Stimulated activated CD4-positive, alpha-beta T cell treated with anti-CD3 and anti-CD28 coated beads, Interleukin-15, amount 100 ng/mL, for 48 hours (primary cell): ENCODE results near the gene YTHDC2.

Experiments
- DNase-seq, 2 donors: peaks; one replicate each; pipeline ENCODE4 v3.0.0-alpha.2; 2020; ENCODE audit warnings: low read depth in 2 of 2

The YTHDC2 gene

DNA sequence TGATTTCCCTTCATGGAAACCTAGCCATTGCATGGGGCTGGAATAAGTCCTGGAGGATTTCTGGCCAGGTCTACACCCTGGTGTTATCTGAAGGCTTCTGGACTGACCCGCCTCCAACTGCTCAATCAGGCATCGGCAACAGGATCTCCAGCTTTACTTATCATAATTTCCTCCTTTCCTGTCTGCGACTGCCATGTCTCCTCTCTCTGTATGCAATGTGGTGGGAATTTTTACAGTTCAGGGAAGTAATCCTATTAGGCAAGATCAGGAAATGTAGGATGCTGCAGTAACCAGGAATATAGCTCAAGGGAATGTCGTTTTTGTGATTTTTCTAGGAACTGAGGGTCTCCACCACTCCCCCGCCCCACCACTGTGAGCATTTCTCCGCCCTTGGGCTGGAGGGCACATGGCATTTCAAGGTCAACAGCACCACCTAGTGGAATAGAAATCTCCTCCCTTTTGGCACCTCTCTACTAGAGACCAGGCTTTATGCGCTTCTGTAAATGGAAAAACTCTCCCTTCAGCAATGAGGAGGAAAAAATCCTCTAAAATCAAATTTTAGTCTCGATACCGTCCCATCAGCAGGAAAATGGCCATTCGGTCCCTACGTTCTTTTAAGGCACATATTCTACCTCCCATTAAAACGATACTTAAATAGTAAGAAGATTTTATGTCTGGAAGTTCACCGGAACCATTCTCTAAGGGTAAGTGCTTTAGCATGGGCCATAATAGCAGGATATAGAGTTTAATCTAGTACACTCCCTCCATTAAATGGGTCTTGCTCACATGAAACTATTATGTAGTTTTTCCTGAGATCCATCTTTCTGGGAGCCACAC is 93.0 kb downstream of the YTHDC2 start:
- peak in 1 of 2 donors; percentile 11 for DNase-seq

DNA sequence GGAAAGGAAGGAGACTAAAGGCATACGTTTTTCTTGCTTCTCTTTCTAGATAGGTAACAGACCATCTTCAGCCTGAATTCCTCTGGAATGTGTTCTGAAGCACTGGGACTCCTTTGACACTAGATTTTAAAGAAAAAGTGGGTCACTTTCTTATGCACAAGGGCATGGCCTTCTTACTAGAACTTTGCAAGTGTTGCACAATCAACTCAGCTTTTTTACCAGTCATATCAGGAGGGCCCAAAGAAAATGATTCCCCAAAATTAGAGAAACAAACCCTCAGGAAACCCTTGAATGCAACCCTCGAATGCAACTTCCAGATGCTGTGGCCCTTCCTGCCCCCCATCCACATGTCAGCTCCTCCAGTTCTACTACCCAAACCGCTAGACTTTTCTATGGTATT is 93.9 kb downstream of the YTHDC2 start:
- no peak for DNase-seq

DNA sequence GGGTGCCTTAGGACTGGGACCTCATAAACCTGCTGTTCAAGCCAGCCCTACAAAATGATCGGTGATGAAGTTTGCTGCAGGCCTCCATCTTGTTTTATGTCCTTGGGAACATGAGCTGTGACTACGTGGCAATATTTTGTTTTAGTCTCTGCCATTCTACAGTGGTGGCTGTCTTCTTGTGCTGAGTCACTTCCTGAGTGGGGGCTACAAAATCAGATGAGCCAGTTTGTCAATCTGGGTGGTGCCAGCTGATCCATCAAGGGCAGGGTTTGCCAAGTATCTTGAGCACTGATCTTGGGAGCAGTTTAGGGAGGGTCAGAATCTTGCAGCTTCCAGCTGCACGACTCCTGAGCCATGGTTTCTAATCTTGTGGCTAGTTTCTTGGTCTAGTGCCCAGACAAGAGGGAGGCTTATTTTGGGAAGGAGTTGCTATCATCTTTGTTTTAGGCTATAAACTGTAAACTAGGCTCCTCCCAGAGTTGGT is 94.7 kb downstream of the YTHDC2 start:
- no peak for DNase-seq

DNA sequence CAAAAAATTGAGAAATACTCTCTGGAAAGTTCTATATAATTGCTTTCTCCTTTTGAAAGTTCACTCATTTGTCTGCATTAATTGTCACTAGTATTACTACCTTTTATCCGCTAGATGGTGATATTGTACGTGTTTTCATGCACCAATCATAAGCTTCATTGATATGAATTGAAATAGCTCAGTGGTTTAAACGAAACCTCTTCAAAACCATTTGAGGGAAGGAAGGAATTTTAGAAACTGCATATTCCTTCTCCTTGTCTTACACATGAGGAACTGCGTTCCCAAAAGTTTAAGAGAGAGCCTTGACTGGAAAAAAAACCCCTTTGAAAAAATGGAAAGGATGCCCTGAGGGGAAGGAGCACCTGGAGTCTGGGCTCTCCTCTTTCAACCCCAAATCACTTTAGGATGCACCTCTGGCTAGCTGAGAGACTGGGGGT is 98.6 kb downstream of the YTHDC2 start:
- DNase-seq = no peak

DNA sequence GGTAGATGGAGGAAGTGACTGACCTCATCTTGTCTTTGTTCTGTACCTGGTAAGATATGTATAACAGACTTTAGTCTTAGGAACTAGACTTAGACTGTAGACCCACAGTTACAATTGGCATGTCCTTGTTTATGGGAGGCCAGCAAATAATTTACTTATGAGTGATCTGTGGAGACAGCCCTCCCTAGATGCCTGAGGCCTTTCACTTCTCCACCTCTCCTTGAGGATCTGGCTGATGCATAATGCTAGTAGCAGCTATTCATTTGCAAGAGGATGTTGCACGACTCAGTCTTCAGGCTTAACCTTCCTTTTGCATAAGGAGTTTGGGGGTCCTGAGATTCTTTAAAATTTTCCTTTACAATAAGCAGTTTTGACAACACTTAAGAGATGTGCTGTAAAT is 100.7 kb downstream of the YTHDC2 start:
- DNase-seq = no peak

DNA sequence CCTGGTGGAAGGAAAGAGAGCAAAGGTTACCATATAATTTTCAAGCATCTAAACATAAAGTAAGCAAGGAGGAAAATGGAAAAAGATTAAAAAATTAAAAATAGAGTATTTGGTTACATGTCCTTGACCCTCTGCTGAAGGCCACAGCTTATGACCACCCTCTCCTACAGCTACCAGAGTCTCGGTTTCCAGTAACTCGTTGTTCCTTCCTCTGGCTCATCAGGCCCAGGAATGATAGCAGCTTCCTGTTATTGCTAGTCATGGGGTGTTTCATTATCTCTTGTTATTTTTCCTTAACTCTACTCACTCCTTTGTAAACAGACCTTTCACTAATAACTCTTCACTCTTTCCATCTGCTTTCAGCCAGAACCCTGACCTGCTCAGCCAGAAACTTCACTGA is 102.2 kb downstream of the YTHDC2 start:
- DNase-seq = no peak

DNA sequence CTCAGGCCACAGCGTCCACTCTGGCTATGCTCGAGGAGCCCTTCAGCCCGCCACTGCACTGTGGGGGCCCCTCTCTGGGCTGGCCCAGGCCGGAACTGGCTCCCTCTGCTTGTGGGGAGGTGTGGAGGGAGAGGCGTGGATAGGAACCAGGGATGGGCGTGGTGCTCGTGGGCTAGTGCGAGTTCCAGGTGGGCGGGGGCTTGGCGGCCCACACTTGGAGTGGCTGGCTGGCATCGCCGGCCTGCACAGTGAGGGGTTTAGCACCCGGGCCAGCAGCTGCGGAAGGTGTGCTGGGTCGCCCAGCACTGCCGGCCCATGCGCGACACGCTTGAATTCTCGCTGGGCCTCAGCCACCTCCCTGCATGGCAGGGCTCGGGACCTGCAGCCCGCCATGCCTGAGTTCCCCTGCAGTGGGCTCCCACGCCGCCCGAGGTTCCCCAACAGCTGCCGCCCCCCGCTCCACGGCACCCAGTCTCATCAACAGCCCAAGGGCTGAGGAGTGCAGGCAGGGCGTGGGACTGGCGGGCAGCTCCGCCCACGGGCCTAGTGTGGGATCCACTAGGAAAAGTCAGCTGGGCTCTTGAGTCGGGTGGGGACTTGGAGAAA is 103.8 kb downstream of the YTHDC2 start:
- DNase-seq = no peak

DNA sequence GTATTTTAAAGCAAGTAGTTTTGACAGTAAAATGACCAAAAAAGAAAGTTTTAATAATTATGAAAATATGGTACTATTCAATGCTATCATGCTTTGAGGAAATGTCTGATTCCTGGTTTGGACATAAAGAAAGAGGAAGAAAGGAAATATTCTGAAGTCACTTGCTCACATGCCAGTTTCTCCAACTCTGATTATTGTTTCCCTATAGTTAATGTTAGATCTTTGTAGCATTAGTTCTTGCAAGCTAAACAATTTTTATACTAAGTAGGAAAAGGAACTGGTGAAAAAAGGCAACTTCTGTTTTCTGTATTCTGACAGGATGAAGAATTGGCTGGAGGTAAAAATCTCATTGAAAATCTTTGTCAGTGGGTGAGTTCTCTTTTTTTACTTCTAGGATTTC is 119.5 kb downstream of the YTHDC2 start:
- no peak for DNase-seq

DNA sequence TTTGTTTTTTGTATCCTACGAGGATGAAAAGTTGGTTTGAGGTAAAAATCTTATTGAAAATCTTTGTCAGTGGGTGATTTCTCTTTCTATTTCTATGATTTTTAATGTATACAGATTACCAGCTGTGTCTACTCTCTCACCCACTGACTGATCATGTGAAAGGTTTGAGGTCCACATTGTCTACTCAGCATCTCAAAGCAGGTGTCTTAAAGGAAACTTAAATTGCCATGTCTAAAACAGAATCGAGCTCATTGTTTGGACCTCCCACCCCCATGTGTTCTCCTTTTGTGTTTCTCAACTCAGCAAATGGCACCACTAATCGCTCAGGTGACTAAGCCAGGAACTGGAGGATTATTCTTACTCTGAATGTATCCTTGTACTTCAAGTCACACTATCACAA is 121.5 kb downstream of the YTHDC2 start:
- DNase-seq = no peak

DNA sequence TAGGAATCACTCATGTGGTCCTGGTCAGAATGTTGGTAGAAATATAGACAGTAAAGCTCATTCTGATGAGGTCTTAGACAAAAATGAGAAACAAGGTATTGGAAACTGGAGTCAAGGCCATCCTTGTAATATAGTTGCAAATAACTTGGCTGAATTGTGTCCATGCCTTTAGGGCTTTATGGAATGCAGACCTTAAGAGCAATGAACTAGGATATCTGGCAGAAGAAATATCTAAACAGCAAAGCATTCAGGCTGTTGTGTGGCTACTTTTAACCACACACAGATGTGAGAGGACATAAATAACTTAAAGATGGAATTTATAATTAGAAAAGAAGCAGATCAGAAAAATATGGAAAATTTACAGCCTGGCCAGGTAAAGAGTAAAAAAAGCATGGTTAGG is 128.2 kb downstream of the YTHDC2 start:
- DNase-seq = no peak
